ENCODE data around the gene DNAH9.

DNAH9 gene

GRCh38 chr17:11690681-11691080, 92.4 kb downstream of the DNAH9 start:
- no peak for DNase-seq

- DNase-seq: no peak
These were observed 94.4 kb downstream of the DNAH9 start for GRCh38 chr17:11692688-11693087.

GRCh38 chr17:11693284-11693683, 95.0 kb downstream of the DNAH9 start:
- no peak for DNase-seq

GRCh38 chr17:11700668-11701067, 102.4 kb downstream of the DNAH9 start:
- DNase-seq: no peak

GRCh38 chr17:11701911-11702310, 103.6 kb downstream of the DNAH9 start:
- no peak for DNase-seq

- DNase-seq: no peak
These were observed 105.8 kb downstream of the DNAH9 start for GRCh38 chr17:11704041-11704440.

- no peak for DNase-seq
These were observed 106.8 kb downstream of the DNAH9 start for GRCh38 chr17:11705111-11705510.

- DNase-seq: no peak
These were observed 109.3 kb downstream of the DNAH9 start for GRCh38 chr17:11707586-11707985.

- no peak for DNase-seq
These were observed 114.2 kb downstream of the DNAH9 start for GRCh38 chr17:11712456-11712855.

- DNase-seq: no peak
These were observed 120.9 kb downstream of the DNAH9 start for GRCh38 chr17:11719203-11719602.

GRCh38 chr17:11719856-11720255, 121.6 kb downstream of the DNAH9 start:
- no peak for DNase-seq

GRCh38 chr17:11720816-11721215, 122.5 kb downstream of the DNAH9 start:
- DNase-seq: no peak

GRCh38 chr17:11730747-11731146, 132.5 kb downstream of the DNAH9 start:
- no peak for DNase-seq

- no peak for DNase-seq
These were observed 138.5 kb downstream of the DNAH9 start for GRCh38 chr17:11736613-11737312.

- no peak for DNase-seq
These were observed 139.0 kb downstream of the DNAH9 start for GRCh38 chr17:11737313-11737679.

GRCh38 chr17:11738151-11738550, 139.9 kb downstream of the DNAH9 start:
- DNase-seq: no peak

GRCh38 chr17:11739351-11739750, 141.1 kb downstream of the DNAH9 start:
- no peak for DNase-seq

GRCh38 chr17:11739848-11740247, 141.6 kb downstream of the DNAH9 start:
- no peak for DNase-seq

GRCh38 chr17:11742886-11743285, 144.6 kb downstream of the DNAH9 start:
- no peak for DNase-seq

GRCh38 chr17:11744696-11745095, 146.4 kb downstream of the DNAH9 start:
- DNase-seq: no peak

GRCh38 chr17:11747441-11747840, 149.2 kb downstream of the DNAH9 start:
- no peak for DNase-seq

GRCh38 chr17:11757815-11758214, 159.5 kb downstream of the DNAH9 start:
- DNase-seq: no peak

- no peak for DNase-seq
These were observed 169.8 kb downstream of the DNAH9 start for GRCh38 chr17:11768106-11768505.

- DNase-seq: no peak
These were observed 170.7 kb downstream of the DNAH9 start for GRCh38 chr17:11768981-11769380.

GRCh38 chr17:11772031-11772430, 173.8 kb downstream of the DNAH9 start:
- no peak for DNase-seq

All from GDM1 (cell line).